Lower leg skin (tissue), 3 donors: ENCODE results near the gene TTC12.

ENCODE experiments used
- CTCF ChIP-seq, 3 donors: fragments of 450-650 bp; IDR thresholded peaks; one replicate each; pipeline ENCODE4 v1.5.1; 2016; ENCODE audit warnings: antibody characterized with exemption in 3 of 3, mild to moderate bottlenecking in 3 of 3, moderate library complexity in 2 of 3
- POLR2A ChIP-seq, 2 donors: fragments of 450-650 bp; IDR thresholded peaks; one replicate each; pipeline ENCODE4 v1.6.1; 2016 to 2017; ENCODE audit warnings: antibody characterized with exemption in 2 of 2, mild to moderate bottlenecking in 1 of 2, moderate library complexity in 1 of 2

GRCh38 chr11:113401718-113402117, 87.3 kb downstream of the TTC12 start:
- no peak for TF ChIP-seq CTCF (IDR thresholded peaks at IDR 0.05)
- TF ChIP-seq POLR2A (IDR thresholded peaks at IDR 0.05): no peak
